GM23338 (cell line): ENCODE measurements around the gene TIMM17B. TPM values are rescaled to one million over a fixed set of nuclear protein-coding genes. Genes with fewer than 3 reads are reported as not detected.

Source experiments
- EZH2phosphoT487 ChIP-seq: fragments of 200-600 bp; sonication (generic); IDR thresholded peaks from one replicate; pipeline ENCODE4 v1.8.1; 2018; ENCODE audit warnings: antibody characterized with exemption; ENCODE audit not compliant: unreplicated experiment
- JUNB ChIP-seq: IDR thresholded peaks from one replicate; pipeline ENCODE4 v1.6.1; 2016; ENCODE audit warnings: antibody characterized with exemption; ENCODE audit not compliant: unreplicated experiment
- NANOG ChIP-seq: IDR thresholded peaks from 2 replicates; pipeline ENCODE4 v1.6.1; 2016; ENCODE audit warnings: antibody characterized with exemption, borderline replicate concordance
- POLR2AphosphoS5 ChIP-seq: IDR thresholded peaks from 2 replicates; pipeline ENCODE4 v1.6.1; 2016; ENCODE audit warnings: antibody characterized with exemption, low read depth
- STAT1 ChIP-seq: IDR thresholded peaks from one replicate; pipeline ENCODE4 v1.6.1; 2016; ENCODE audit warnings: antibody characterized with exemption; ENCODE audit not compliant: unreplicated experiment
- ZNF331 ChIP-seq: fragments of 250-450 bp; sonication (Bioruptor Pico); IDR thresholded peaks from 2 replicates; pipeline ENCODE4 v1.5.0; 2020; ENCODE audit warnings: low read depth, mild to moderate bottlenecking, moderate library complexity
- polyA plus RNA-seq: library from polyadenylated mRNA; unstranded; fragments of >200 nt; fragmentation: Nextera tagmentation; extraction: Ambion mirVana; gene quantifications from 2 replicates; pipeline ENCODE4 v1.2.1, GENCODE V29; 2016
- total RNA-seq: library from RNA; depleted of rRNA; stranded (reverse); fragments of >200 nt; shearing (Covaris generic); gene quantifications from 2 replicates; pipeline ENCODE4 v1.2.3, GENCODE V29; 2014
- TF ChIP-seq, protein P1 (sequence below): fragments of 250-450 bp; sonication (Bioruptor Pico); IDR thresholded peaks from 2 replicates; pipeline ENCODE4 v1.5.0; 2020; ENCODE audit warnings: mild to moderate bottlenecking, moderate library complexity
- TF ChIP-seq, protein P2 (sequence below): IDR thresholded peaks from one replicate; pipeline ENCODE4 v1.6.1; 2018; ENCODE audit warnings: antibody characterized with exemption; ENCODE audit not compliant: unreplicated experiment

The TIMM17B gene
- total and polyA plus RNA-seq, 2 experiments from 2014 or later: 67.1 to 147 TPM

DNA sequence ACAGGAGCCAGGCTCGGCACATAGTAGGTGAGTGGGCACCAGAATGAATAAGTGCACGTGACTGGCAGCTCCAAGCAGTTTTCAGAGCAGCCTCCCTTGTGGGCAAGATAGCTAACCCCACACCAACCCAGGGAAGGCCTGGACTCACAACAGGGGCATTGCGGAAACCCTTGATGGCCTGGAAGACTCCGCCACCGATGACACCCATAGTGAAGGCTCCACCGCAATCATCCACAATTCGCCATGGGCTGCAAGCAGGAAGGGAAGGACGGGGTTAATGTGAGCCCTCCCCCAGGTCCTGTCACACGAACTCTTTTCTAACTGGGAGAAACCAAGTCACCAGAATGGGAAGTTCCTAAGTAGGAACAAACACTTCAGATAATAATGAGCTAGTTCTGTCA is 957 bp downstream of the TIMM17B start (continued):
- TF ChIP-seq, protein P1, sequence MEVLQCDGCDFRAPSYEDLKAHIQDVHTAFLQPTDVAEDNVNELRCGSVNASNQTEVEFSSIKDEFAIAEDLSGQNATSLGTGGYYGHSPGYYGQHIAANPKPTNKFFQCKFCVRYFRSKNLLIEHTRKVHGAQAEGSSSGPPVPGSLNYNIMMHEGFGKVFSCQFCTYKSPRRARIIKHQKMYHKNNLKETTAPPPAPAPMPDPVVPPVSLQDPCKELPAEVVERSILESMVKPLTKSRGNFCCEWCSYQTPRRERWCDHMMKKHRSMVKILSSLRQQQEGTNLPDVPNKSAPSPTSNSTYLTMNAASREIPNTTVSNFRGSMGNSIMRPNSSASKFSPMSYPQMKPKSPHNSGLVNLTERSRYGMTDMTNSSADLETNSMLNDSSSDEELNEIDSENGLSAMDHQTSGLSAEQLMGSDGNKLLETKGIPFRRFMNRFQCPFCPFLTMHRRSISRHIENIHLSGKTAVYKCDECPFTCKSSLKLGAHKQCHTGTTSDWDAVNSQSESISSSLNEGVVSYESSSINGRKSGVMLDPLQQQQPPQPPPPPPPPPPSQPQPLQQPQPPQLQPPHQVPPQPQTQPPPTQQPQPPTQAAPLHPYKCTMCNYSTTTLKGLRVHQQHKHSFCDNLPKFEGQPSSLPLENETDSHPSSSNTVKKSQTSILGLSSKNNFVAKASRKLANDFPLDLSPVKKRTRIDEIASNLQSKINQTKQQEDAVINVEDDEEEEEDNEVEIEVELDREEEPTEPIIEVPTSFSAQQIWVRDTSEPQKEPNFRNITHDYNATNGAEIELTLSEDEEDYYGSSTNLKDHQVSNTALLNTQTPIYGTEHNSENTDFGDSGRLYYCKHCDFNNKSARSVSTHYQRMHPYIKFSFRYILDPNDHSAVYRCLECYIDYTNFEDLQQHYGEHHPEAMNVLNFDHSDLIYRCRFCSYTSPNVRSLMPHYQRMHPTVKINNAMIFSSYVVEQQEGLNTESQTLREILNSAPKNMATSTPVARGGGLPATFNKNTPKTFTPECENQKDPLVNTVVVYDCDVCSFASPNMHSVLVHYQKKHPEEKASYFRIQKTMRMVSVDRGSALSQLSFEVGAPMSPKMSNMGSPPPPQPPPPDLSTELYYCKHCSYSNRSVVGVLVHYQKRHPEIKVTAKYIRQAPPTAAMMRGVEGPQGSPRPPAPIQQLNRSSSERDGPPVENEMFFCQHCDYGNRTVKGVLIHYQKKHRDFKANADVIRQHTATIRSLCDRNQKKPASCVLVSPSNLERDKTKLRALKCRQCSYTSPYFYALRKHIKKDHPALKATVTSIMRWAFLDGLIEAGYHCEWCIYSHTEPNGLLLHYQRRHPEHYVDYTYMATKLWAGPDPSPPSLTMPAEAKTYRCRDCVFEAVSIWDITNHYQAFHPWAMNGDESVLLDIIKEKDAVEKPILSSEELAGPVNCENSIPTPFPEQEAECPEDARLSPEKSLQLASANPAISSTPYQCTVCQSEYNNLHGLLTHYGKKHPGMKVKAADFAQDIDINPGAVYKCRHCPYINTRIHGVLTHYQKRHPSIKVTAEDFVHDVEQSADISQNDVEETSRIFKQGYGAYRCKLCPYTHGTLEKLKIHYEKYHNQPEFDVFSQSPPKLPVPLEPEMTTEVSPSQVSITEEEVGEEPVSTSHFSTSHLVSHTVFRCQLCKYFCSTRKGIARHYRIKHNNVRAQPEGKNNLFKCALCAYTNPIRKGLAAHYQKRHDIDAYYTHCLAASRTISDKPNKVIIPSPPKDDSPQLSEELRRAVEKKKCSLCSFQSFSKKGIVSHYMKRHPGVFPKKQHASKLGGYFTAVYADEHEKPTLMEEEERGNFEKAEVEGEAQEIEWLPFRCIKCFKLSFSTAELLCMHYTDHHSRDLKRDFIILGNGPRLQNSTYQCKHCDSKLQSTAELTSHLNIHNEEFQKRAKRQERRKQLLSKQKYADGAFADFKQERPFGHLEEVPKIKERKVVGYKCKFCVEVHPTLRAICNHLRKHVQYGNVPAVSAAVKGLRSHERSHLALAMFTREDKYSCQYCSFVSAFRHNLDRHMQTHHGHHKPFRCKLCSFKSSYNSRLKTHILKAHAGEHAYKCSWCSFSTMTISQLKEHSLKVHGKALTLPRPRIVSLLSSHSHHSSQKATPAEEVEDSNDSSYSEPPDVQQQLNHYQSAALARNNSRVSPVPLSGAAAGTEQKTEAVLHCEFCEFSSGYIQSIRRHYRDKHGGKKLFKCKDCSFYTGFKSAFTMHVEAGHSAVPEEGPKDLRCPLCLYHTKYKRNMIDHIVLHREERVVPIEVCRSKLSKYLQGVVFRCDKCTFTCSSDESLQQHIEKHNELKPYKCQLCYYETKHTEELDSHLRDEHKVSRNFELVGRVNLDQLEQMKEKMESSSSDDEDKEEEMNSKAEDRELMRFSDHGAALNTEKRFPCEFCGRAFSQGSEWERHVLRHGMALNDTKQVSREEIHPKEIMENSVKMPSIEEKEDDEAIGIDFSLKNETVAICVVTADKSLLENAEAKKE (CRISPR knock-in tag): no peak
- TF ChIP-seq STAT1 (no peak), NANOG (no peak), EZH2phosphoT487 (no peak), POLR2AphosphoS5 (no peak), JUNB (no peak), ZNF331 (CRISPR knock-in tag) (no peak)
- TF ChIP-seq, protein P2, sequence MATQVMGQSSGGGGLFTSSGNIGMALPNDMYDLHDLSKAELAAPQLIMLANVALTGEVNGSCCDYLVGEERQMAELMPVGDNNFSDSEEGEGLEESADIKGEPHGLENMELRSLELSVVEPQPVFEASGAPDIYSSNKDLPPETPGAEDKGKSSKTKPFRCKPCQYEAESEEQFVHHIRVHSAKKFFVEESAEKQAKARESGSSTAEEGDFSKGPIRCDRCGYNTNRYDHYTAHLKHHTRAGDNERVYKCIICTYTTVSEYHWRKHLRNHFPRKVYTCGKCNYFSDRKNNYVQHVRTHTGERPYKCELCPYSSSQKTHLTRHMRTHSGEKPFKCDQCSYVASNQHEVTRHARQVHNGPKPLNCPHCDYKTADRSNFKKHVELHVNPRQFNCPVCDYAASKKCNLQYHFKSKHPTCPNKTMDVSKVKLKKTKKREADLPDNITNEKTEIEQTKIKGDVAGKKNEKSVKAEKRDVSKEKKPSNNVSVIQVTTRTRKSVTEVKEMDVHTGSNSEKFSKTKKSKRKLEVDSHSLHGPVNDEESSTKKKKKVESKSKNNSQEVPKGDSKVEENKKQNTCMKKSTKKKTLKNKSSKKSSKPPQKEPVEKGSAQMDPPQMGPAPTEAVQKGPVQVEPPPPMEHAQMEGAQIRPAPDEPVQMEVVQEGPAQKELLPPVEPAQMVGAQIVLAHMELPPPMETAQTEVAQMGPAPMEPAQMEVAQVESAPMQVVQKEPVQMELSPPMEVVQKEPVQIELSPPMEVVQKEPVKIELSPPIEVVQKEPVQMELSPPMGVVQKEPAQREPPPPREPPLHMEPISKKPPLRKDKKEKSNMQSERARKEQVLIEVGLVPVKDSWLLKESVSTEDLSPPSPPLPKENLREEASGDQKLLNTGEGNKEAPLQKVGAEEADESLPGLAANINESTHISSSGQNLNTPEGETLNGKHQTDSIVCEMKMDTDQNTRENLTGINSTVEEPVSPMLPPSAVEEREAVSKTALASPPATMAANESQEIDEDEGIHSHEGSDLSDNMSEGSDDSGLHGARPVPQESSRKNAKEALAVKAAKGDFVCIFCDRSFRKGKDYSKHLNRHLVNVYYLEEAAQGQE: no peak
